Measurements from ENCODE around the gene MAMSTR. TPM values are rescaled to one million over a fixed set of nuclear protein-coding genes. Genes with fewer than 3 reads are reported as not detected.
"Not testable (repeated sequence)": the region's sequence is repeated elsewhere in the genome, so short reads cannot be mapped to it uniquely, and the experiment has no call there.

Gene MAMSTR
- total RNA-seq, 1 donor from 2014 or later: 3.6 TPM

DNA sequence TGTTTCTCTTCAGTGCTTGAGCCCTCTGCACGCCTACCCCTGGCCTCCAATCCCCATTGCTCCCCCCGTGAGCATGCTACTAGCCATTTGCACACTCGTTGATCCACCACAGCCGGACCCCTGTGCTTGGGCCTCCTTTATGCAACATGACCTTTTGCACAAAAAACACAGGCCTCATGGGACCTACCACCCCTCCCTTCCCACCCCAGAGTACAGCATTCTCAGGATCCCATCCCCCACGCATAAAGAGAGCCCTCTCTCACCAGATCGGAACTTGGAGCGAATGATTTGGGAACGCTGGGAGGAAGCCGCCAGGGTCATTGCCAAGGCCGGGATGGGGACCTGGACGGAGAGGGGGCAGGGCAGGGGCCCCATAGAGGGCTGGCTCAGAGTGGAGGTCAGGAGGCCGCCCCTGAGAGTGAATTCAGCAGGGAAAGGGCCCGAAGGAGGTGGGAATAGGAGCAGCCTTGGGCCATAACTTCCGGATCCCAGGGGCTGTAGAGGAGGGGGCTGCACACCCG lies 754 bp downstream of the MAMSTR start:
- Mint-ChIP-seq H3K27me3 (no peaks in the 10 kb centered on the region), H3K36me3 (no peaks in the 10 kb centered on the region), H3K27ac (peak overlapping the region; percentile 68), H3K4me1 (ENCODE audit: unreplicated experiment) (peaks cover 31% of the 10 kb centered on the region), H3K4me3 (peak overlapping the region; percentile 82), H3K9me3 (no peaks in the 10 kb centered on the region)
- DNase-seq (ENCODE audit: extremely low spot score, unreplicated experiment): no peak
- TF ChIP-seq, protein P1, sequence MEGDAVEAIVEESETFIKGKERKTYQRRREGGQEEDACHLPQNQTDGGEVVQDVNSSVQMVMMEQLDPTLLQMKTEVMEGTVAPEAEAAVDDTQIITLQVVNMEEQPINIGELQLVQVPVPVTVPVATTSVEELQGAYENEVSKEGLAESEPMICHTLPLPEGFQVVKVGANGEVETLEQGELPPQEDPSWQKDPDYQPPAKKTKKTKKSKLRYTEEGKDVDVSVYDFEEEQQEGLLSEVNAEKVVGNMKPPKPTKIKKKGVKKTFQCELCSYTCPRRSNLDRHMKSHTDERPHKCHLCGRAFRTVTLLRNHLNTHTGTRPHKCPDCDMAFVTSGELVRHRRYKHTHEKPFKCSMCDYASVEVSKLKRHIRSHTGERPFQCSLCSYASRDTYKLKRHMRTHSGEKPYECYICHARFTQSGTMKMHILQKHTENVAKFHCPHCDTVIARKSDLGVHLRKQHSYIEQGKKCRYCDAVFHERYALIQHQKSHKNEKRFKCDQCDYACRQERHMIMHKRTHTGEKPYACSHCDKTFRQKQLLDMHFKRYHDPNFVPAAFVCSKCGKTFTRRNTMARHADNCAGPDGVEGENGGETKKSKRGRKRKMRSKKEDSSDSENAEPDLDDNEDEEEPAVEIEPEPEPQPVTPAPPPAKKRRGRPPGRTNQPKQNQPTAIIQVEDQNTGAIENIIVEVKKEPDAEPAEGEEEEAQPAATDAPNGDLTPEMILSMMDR (conservative IDR thresholded peaks at IDR 0.05): no peak

DNA sequence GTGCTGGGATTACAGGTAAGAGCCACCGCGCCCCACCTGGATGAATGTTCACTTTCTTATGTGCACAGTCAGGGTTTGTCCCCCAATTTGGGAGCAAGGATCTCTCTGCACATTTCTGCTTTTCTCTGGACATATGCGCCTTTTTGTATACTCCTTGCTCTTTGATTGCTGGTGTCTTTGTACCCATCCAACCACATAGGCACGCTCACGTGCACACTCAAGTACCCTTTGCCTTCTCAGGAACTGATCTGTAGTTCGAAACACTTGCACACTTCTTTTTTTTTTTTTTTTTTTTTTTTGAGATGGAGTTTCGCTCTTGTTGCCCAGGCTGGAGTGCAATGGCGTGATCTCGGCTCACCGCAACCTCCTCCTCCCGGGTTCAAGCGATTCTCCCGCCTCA lies 1.4 kb downstream of the MAMSTR start:
- not testable (repeated sequence) for H3K9me3 Mint-ChIP-seq; H3K27ac Mint-ChIP-seq; H3K4me3 Mint-ChIP-seq; DNase-seq (ENCODE audit: extremely low spot score, unreplicated experiment); H3K27me3 Mint-ChIP-seq; H3K36me3 Mint-ChIP-seq
- peaks cover 31% of the 10 kb centered on the region for H3K4me1 Mint-ChIP-seq (ENCODE audit: unreplicated experiment)

DNA sequence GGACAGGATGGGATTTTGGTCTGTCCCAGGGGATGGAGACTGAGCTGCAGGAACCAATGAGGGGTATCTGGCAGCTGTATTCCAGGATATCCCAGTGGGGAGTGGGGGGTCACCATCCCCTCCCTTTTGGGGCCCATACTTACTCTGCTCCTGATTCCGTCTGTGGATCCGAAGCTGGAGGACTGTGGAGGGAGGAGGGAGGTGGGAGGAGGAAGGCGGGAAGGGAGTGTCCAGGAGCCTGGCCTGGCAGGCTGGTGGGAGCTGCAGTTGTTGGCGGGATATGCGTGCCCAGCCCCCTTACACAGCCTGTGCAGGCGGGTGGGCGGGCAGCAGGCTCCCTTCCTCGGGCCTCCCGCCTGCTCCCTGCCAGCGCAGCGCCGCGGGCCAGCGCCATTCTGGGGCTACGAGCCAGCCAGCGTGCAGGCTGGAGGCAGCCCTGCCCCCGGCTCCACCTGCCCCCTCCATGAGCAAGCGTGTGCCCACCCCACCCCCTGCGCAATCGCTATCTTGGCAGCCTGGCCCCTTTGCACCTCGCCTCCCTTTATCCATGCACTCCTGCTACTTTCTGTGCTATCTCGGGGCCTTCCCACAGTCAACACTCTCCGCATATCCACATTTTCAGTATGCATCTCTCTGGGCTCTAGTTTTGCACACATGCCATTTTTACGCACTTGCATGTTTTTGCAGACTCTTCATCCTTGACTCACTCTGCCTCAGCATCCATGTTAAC lies 2.8 kb downstream of the MAMSTR start:
- peaks cover 37% of the 10 kb centered on the region for H3K4me1 Mint-ChIP-seq (ENCODE audit: unreplicated experiment)
- DNase-seq (ENCODE audit: extremely low spot score, unreplicated experiment): no peak
- H3K9me3 Mint-ChIP-seq: no peaks in the 10 kb centered on the region
- no peaks in the 10 kb centered on the region for H3K27me3 Mint-ChIP-seq
- TF ChIP-seq, protein P1 (conservative IDR thresholded peaks at IDR 0.05): no peak
- H3K27ac Mint-ChIP-seq: peak overlapping the region; percentile 20
- H3K36me3 Mint-ChIP-seq: no peaks in the 10 kb centered on the region
- H3K4me3 Mint-ChIP-seq: peak overlapping the region; percentile 77

DNA sequence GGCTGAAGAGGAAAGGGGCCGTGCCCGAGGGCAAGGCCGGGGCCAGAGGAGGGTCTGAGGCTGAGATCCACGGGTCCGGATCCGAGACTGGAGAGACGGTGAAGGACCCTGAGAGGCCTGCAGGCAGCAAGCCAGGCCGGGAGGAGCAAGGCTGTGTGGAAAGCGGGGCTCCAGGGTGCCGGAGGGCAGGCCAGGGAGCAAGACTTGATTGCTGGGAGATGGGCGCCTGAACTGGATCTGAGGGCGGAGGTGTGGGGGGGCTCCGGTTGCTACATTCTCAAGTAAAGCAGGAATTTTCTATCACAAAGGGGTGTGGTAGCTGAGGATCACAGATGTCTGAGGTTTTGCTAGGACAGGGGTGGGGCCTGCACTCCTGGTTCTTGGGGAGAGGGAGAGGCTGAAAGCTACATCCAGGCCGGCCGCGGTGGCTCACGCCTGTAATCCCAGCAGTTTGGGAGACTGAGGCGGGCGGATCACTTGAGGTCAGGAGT lies 3.8 kb downstream of the MAMSTR start:
- peaks cover 32% of the 10 kb centered on the region for H3K4me1 Mint-ChIP-seq (ENCODE audit: unreplicated experiment)
- H3K36me3 Mint-ChIP-seq: peaks cover 3% of the 10 kb centered on the region
- no peaks in the 10 kb centered on the region for H3K9me3 Mint-ChIP-seq
- DNase-seq (ENCODE audit: extremely low spot score, unreplicated experiment): no peak
- H3K4me3 Mint-ChIP-seq: peak overlapping the region; percentile 92
- H3K27ac Mint-ChIP-seq: peak overlapping the region; percentile 75
- TF ChIP-seq, protein P1 (conservative IDR thresholded peaks at IDR 0.05): no peak
- no peaks in the 10 kb centered on the region for H3K27me3 Mint-ChIP-seq

DNA sequence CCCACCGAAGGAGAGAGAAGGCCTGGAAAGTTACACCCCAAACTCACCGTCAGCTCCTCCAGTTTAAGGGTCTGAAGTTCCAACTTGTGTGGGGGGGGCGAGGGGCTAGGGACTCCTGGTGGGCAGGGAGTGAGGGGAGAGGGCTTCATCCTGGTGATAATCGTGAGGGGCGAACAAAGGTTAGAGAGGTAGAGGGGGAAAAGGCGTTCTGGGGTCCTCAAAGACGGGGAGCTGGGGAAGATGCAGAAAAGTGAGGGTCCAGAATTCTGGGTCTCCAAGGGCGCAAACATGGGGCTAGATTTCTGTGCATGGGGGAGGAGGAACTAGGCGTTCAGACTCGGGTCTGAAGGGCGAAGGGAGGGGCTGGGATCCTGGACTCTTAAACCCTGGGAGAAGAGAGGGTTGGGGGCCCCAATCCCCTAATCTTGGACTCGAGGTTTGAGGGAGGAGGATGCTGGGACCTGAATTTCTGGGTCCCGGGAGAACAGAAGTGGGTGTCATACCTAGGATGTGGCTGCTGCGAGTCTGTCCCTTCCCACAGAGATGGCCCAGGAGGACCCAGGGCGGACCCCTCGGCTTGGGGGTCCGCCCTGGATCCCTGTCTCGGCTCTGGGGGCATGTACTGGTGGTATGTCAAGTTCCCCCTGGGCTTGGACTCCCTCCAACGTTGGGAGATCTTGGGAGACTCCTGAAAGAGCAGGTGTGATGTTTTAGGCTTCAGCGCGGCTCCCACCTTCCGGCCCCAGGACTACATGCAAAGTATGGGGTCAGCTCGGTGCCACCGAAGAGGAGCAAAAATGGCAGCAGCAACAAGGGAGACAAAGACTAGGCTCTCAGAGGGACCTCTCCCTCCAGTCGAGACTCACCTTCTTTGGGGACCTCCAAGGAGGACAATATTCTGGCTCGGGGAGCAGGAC lies 4.5 kb downstream of the MAMSTR start:
- peaks cover 3% of the 10 kb centered on the region for H3K36me3 Mint-ChIP-seq
- H3K9me3 Mint-ChIP-seq: no peaks in the 10 kb centered on the region
- H3K27me3 Mint-ChIP-seq: no peaks in the 10 kb centered on the region
- H3K4me3 Mint-ChIP-seq: peak overlapping the region; percentile 92
- DNase-seq (ENCODE audit: extremely low spot score, unreplicated experiment): no peak
- peaks cover 27% of the 10 kb centered on the region for H3K4me1 Mint-ChIP-seq (ENCODE audit: unreplicated experiment)
- peak overlapping the region; percentile 93 for H3K27ac Mint-ChIP-seq
- TF ChIP-seq, protein P1 (conservative IDR thresholded peaks at IDR 0.05): no peak

Data from type B pancreatic cell (in vitro differentiated cells).